Measurements from ENCODE around the gene PADI2.

PADI2 gene

DNA sequence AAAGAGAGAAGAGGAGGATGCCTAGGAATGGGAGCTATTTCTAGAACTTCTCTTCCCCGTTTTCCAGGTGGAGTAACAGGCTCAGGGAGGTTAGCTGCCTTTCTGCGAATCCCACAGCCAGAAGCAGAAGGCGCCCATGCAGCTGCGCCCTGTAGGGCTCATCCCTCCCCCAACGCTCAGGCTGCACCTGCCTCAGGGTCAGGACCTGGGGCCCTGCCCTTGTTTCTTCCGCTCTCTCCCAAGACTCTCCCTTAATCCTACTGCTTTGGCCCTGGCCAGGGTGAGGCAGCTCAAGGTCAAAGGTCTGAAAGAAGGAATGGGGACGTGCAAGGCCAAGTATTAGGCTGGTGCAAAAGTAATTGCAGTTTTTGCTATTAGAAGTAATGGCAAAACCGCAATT lies 30.5 kb upstream of the PADI2 start:
- H3K9me3 Mint-ChIP-seq (ENCODE audit: low read depth), result peaks cover 13% of the 10 kb centered on the region
- H3K27ac Mint-ChIP-seq, result no peak overlapping the region
- H3K36me3 Mint-ChIP-seq, result peaks cover 14% of the 10 kb centered on the region
- no peaks in the 10 kb centered on the region for H3K4me1 Mint-ChIP-seq (ENCODE audit: low read depth)
- peaks cover 20% of the 10 kb centered on the region for H3K27me3 Mint-ChIP-seq
- H3K4me3 Mint-ChIP-seq, result no peak overlapping the region

DNA sequence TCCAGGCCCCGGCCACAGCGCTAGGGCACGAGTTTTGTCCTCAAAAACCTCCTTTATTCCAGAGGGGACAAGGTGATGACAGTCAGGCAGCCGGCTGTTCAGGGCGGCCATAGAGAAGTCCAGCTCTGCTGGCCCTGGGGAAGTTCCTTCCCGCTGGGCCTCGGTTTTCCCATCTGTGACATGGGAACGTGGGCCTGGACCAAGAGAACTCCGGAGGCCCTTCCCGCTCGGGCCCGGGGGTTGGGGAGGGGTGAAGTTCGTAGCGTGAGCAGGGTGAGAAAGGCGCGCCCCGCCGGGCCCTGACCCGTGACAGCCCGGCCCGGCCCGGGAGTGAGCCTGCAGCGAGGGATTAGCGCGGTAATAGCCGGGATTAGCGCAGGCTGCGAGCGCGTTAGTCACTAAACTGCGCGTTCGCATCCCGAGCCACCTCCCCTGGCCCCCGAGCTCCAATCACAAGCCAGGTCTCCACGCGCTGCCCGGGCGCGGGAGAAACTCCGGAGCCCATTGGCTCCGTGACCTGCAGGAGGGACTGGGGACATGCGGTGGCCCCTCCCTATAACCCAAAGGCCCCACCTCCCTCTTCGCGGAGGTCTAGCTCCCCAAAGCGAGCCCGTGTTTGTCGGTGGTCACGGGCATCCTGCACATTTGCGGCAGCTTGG lies 29.8 kb upstream of the PADI2 start:
- H3K36me3 Mint-ChIP-seq, result peaks cover 7% of the 10 kb centered on the region
- no peak overlapping the region for H3K27ac Mint-ChIP-seq
- no peaks in the 10 kb centered on the region for H3K4me1 Mint-ChIP-seq (ENCODE audit: low read depth)
- no peak overlapping the region for H3K4me3 Mint-ChIP-seq
- peaks cover 7% of the 10 kb centered on the region for H3K9me3 Mint-ChIP-seq (ENCODE audit: low read depth)
- peaks cover 16% of the 10 kb centered on the region for H3K27me3 Mint-ChIP-seq

DNA sequence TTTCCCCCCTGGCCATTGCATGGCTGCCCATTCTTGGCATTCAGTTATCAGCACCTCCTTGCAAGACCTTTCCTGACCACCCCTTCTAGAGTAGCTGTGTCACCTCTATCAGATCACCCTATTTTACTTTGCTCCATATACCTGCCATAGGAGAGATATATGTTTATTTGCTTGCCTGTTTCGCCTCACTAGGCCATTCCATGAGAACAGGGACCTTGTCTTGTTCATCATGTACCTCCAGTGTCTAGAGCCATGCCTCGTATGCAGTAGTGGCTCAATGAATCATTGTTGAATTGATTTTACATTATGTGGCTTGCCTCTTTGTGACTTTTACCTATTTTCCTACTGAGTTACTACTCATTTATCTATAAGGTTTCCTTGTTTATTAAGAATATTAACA lies 26.4 kb upstream of the PADI2 start:
- Mint-ChIP-seq H3K9me3 (ENCODE audit: low read depth) (no peaks in the 10 kb centered on the region), H3K36me3 (no peaks in the 10 kb centered on the region), H3K27ac (no peak overlapping the region), H3K27me3 (peaks cover 9% of the 10 kb centered on the region), H3K4me1 (ENCODE audit: low read depth) (no peaks in the 10 kb centered on the region), H3K4me3 (no peak overlapping the region)

DNA sequence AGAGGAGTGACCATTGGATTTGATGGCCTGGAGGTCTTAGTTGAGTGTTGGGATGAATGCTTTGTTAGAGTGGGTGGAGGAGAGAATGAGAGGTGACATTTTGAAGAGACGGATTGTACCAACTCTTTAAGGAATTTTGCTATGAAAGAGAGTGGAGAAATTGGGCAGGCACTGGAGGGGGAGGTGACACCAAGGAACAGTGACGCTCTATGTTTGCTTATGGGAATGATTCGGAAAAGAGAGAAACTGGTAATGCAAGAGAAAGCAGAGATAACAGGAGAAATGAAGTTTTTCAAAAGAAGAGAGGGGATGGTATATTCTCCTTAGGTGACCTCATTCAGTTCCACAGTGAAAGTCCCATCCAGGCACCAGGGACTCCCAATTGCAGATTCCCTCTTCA lies 24.5 kb upstream of the PADI2 start:
- Mint-ChIP-seq H3K4me1 (ENCODE audit: low read depth) (no peaks in the 10 kb centered on the region), H3K9me3 (ENCODE audit: low read depth) (no peaks in the 10 kb centered on the region), H3K27me3 (peaks cover 5% of the 10 kb centered on the region), H3K27ac (no peak overlapping the region), H3K4me3 (no peak overlapping the region), H3K36me3 (no peaks in the 10 kb centered on the region)

DNA sequence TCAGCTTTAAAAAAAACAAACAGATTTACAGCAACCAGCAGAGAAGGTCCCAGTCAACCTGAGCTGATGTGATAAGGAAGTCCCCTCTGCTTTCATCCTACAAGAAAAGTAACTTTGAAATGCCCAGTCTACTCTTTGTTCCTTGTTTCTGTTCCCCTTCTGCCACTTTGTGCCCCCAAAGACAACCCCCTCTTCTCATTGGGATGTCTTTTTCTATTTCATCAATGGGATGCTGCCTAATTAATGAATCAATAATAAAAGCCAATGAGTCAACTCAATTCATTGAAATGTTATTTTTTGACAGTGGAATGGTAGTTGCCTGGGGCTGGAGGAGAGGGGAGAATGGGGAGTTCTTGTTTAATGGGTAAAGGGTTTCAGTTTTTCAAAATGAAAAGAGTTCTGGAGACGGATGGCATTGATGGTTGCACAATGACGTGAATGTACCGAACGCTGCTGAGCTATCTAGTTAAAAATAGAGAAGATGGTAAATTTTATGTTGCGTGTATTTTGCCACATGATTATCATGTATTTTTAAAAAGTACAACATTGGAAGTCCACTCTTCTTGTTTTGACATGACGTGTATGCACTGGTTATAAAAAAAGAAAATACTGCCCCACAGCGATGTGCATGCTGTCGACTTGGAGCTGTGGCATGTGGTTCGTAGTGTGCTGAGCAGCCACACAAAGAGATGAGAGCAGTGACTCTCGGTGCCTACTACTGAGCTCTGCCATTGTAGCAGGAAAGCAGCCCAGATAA lies 22.4 kb upstream of the PADI2 start:
- Mint-ChIP-seq H3K36me3 (no peaks in the 10 kb centered on the region), H3K27me3 (peaks cover 10% of the 10 kb centered on the region), H3K9me3 (ENCODE audit: low read depth) (no peaks in the 10 kb centered on the region), H3K4me1 (ENCODE audit: low read depth) (no peaks in the 10 kb centered on the region), H3K27ac (no peak overlapping the region), H3K4me3 (no peak overlapping the region)

DNA sequence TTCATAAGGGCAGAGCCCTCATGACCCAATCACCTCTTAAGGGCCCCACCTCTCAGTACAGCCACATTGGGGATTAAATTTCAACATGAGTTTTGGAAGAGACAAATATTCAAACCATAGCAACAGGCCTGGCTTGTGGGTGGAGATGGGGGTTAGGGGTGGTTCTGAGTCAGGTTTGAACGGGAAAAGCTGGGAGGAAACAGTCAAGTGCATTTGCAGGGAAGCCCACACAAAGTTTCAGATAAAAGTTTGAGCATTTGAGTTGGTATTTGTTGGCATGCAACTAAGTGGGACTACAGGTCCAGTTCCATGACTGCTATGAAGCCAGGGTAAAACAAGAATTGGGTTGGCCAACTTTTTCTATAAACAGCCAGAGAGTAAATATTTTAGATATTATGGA lies 21.0 kb upstream of the PADI2 start:
- no peak overlapping the region for H3K27ac Mint-ChIP-seq
- peaks cover 13% of the 10 kb centered on the region for H3K27me3 Mint-ChIP-seq
- no peaks in the 10 kb centered on the region for H3K9me3 Mint-ChIP-seq (ENCODE audit: low read depth)
- H3K36me3 Mint-ChIP-seq, result no peaks in the 10 kb centered on the region
- H3K4me1 Mint-ChIP-seq (ENCODE audit: low read depth), result no peaks in the 10 kb centered on the region
- H3K4me3 Mint-ChIP-seq, result no peak overlapping the region

DNA sequence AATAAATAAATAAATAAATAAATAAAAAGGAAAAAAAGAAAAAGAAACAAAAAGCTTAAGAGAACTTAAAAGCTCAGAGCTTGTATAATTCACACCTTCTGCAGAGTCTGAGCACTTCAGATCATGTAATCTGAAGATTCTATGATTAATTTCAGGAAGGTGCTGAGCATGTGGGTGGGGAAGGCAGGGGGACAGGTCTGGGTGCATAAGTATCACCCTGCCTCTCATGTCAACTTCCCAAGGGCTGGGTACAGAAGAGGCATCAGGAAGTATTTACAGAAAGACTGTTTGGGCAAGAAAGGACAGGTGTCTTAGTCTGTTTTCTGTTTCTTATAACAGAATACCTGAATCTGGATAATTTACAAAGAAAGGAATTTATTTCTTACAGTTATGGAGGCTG lies 20.4 kb upstream of the PADI2 start:
- Mint-ChIP-seq H3K4me1 (ENCODE audit: low read depth) (no peaks in the 10 kb centered on the region), H3K4me3 (no peak overlapping the region), H3K36me3 (no peaks in the 10 kb centered on the region), H3K27ac (no peak overlapping the region), H3K9me3 (ENCODE audit: low read depth) (no peaks in the 10 kb centered on the region), H3K27me3 (peaks cover 18% of the 10 kb centered on the region)

DNA sequence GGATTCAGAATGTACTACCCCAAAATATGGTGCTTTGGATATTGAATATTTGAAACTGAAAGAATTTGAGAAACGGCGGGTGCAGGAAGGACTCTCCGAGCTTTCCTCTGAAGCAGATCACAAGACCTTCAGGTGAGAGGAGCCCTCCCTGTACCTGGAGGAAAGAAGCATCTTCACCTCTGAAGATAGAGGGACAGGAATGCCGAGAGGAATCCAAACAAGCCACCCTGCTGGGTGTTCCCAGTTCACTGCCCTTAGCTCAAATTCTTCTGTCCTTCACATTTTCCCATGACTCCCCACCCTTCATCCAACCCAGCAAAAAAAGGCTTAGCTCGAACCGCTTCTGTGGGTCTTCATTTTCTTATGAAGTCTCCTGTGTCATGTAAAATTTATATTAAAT lies 18.2 kb upstream of the PADI2 start:
- Mint-ChIP-seq H3K36me3 (no peaks in the 10 kb centered on the region), H3K27ac (no peak overlapping the region), H3K4me3 (no peak overlapping the region), H3K27me3 (peaks cover 17% of the 10 kb centered on the region), H3K9me3 (ENCODE audit: low read depth) (no peaks in the 10 kb centered on the region), H3K4me1 (ENCODE audit: low read depth) (no peaks in the 10 kb centered on the region)

DNA sequence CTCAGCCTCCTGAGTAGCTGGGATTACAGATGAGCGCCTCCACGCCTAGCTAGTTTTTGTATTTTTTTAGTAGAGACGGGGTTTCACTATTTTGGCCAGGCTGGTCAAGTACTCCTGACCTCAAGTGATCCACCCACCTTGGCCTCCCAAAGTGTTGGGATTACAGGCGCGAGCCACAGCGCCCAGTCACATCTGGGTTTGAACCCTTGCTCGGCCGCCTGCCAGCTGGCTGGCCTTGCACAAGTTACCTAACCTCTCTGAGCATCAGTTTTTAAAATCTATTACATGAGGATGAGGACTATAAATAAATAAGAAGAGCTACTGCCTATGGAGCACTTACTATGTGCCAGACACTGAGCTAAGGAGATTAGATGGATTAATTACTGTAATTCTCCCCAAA lies 17.7 kb upstream of the PADI2 start:
- Mint-ChIP-seq H3K27ac (no peak overlapping the region), H3K9me3 (ENCODE audit: low read depth) (no peaks in the 10 kb centered on the region), H3K4me3 (no peak overlapping the region), H3K36me3 (no peaks in the 10 kb centered on the region), H3K27me3 (peaks cover 15% of the 10 kb centered on the region), H3K4me1 (ENCODE audit: low read depth) (no peaks in the 10 kb centered on the region)

DNA sequence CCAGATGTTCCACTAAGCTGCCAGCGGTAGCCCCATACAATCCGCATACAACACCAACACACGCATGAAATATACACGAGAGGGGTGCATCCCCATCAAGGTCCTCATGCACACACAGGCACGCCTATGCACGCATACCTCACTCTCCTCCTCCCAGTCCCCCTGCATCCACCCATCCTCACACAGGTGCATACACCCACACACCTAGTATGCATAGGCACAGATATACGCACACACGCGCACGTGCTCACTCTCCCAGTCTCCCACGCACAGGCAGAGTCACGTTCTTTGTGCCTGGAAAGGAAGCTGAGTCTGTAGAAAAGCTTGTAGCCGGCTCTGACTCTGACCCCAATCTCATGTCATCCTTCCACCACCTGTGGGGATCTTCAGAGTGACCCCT lies 16.9 kb upstream of the PADI2 start:
- H3K4me3 Mint-ChIP-seq, result no peak overlapping the region
- H3K4me1 Mint-ChIP-seq (ENCODE audit: low read depth), result no peaks in the 10 kb centered on the region
- no peak overlapping the region for H3K27ac Mint-ChIP-seq
- no peaks in the 10 kb centered on the region for H3K36me3 Mint-ChIP-seq
- no peaks in the 10 kb centered on the region for H3K9me3 Mint-ChIP-seq (ENCODE audit: low read depth)
- H3K27me3 Mint-ChIP-seq, result peaks cover 15% of the 10 kb centered on the region

DNA sequence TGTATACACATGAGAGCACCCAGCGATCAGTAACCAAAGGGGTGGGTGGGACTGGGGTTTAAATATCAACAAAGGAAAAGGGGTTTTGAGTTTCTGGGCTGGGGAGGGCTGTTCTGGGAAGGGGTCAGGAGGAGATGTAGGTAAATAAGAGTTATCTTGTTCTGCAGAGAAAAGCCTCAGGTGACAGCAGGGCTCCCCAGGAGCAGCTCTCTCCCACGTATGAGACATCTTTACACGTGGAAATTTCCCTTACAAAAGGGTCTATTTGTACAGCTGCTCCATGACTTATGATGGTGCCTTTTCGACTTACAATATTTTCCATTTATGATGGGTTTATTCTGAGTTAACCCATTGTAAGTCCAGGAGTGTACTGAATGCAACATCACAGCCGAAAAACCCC lies 16.3 kb upstream of the PADI2 start:
- Mint-ChIP-seq H3K4me1 (ENCODE audit: low read depth) (no peaks in the 10 kb centered on the region), H3K9me3 (ENCODE audit: low read depth) (no peaks in the 10 kb centered on the region), H3K4me3 (no peak overlapping the region), H3K27ac (no peak overlapping the region), H3K36me3 (no peaks in the 10 kb centered on the region), H3K27me3 (peaks cover 15% of the 10 kb centered on the region)

DNA sequence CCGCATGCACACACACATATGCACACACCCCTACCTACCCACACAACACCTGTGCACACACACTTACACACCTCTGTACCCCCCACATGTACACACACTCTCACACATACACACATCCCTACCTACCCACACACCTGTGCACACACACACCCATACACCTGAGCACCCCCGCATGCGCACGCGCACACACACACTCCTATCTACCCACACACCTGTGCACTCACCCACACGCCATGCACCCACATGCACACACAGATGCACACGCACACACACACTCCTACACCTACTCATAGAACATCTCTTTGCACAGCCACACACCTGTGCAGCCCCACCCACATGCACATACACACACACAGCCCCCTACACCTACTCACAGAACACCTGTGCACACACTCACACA lies 15.5 kb upstream of the PADI2 start:
- Mint-ChIP-seq H3K9me3 (ENCODE audit: low read depth) (no peaks in the 10 kb centered on the region), H3K27me3 (peaks cover 15% of the 10 kb centered on the region), H3K4me3 (no peak overlapping the region), H3K36me3 (no peaks in the 10 kb centered on the region), H3K4me1 (ENCODE audit: low read depth) (no peaks in the 10 kb centered on the region), H3K27ac (no peak overlapping the region)

DNA sequence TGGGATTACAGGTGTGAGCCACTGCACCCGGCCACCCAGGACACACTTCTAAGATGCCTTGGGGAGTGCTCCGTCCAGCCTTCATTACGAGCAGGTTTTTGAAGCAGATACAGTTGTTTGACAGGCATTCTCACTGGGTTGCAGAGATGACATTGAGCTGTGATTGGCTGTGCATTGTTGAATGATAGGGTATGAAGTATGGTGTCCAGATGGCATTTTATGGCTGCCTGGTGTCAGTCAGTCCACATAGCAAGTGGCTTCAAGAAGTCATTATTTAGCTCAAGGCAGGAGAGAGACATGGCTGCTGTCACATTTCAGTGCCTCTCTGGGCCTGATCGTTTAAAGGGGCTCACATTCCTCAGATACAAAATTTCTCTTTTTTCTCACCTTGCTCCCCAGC lies 14.8 kb upstream of the PADI2 start:
- Mint-ChIP-seq H3K4me1 (ENCODE audit: low read depth) (no peaks in the 10 kb centered on the region), H3K27ac (no peak overlapping the region)

DNA sequence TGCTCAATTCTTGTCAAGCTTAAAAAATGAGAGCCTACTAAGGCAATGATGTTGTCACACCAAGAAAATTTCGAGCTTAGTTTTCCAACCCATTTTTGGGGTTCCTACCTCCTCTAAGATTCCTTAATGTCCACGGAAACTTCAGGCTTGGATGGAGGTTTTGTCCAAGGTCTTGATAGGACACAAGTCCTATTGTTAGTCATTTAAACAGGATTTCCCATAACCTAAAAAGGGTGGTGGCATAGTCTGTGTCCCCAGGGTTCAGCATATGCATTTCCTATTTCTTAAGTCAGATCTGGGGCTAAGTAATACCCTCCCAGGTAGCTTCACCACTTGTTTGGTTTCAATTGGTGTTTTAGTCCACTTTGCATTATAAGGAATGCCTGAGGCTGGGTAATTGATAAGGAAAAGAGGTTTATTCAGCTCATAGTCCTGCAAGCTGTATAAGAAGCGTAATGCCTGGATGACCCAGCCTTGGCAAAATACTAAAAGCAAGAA lies 10.9 kb upstream of the PADI2 start:
- Mint-ChIP-seq H3K9me3 (ENCODE audit: low read depth) (no peaks in the 10 kb centered on the region), H3K36me3 (no peaks in the 10 kb centered on the region), H3K4me1 (ENCODE audit: low read depth) (no peaks in the 10 kb centered on the region), H3K4me3 (no peak overlapping the region), H3K27me3 (peaks cover 8% of the 10 kb centered on the region), H3K27ac (no peak overlapping the region)

More for the DNA sequence above, 14.8 kb upstream of the PADI2 start:
- Mint-ChIP-seq H3K36me3 (no peaks in the 10 kb centered on the region), H3K4me3 (no peak overlapping the region), H3K9me3 (ENCODE audit: low read depth) (no peaks in the 10 kb centered on the region), H3K27me3 (peaks cover 15% of the 10 kb centered on the region)

DNA sequence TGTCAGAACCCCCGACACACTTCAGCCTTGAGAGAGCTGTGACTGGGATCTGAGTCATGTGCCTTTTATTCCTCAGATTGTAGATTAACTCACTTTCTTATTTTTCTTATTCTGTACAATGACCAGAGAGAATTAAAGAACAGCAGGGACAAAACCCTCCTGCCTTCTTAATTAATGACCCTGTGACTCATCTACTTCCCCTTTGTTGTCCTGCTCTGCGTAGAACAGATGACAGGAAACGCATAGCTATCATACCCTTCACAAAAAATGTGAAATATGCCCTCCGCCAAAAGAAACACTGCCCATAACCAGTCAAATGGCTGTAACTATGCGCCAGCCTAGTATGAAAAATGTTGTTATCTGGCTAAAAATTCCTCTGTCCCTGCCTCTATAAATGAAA lies 9.1 kb upstream of the PADI2 start:
- Mint-ChIP-seq H3K27ac (no peak overlapping the region), H3K36me3 (no peaks in the 10 kb centered on the region), H3K27me3 (peaks cover 6% of the 10 kb centered on the region), H3K4me3 (no peak overlapping the region), H3K9me3 (ENCODE audit: low read depth) (no peaks in the 10 kb centered on the region), H3K4me1 (ENCODE audit: low read depth) (no peaks in the 10 kb centered on the region)

DNA sequence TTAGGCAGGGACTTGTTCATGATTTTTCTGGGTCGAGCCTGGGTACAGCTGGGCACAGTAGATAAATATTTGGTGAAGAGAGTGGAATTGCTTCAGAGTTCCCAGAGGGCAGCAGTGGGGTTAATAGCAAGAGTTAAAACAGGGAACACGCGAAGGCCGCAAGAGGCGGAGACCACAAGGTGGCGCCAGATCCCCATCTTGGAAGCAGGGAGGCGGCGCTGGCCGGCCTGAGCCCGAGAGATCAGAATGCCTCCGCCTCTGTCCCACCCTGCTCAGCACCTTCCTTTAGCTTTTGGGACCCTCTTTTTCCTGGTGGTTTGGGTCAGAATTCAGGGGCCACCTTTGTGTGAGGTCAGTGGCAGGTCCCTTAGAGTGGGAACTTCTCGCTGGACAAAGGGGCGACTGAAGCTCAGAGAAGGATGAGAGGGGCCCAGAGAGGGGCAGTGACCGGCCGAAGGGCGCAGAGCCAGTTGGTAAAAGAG lies 6.5 kb upstream of the PADI2 start:
- H3K4me1 Mint-ChIP-seq (ENCODE audit: low read depth), result no peaks in the 10 kb centered on the region
- H3K4me3 Mint-ChIP-seq, result no peak overlapping the region
- H3K27ac Mint-ChIP-seq, result no peak overlapping the region
- peaks cover 5% of the 10 kb centered on the region for H3K27me3 Mint-ChIP-seq
- H3K9me3 Mint-ChIP-seq (ENCODE audit: low read depth), result no peaks in the 10 kb centered on the region
- H3K36me3 Mint-ChIP-seq, result no peaks in the 10 kb centered on the region

All from activated naive CD8-positive, alpha-beta T cell (primary cell).